Panc1 (cell line): ENCODE results near the gene EML6. TPM values are rescaled to one million over a fixed set of nuclear protein-coding genes. Genes with fewer than 3 reads are reported as not detected.

Experiments used
- ATAC-seq: fragments of 200-7000 bp; cut with Tn5 transposase; 2 replicates; pipeline ENCODE4 v1.9.1; 2020; ENCODE audit warnings: mild to moderate bottlenecking, moderate library complexity
- BruUV-seq: library from RNA; stranded (reverse); fragments of 400-500 nt; replicated peaks from 2 replicates; lab custom pipeline; 2021; lab: Mats Ljungman, UMichigan
- CTCF ChIA-PET: fragments of 300-600 bp; sonication (Branson Sonifier 250); formaldehyde crosslinking; loops from one replicate; lab custom pipeline; 2022; ENCODE audit warnings: antibody characterized with exemption; lab: Charles Lee
- POLR2A ChIA-PET: fragments of 300-600 bp; sonication (Branson Sonifier 250); formaldehyde crosslinking; loops from one replicate; lab custom pipeline; 2022; ENCODE audit warnings: antibody characterized with exemption; lab: Charles Lee
- DNase-seq: peaks from one replicate; pipeline ENCODE4 v3.0.0-alpha.2; 2010; ENCODE audit warnings: low read depth, low spot score
- H3K27ac ChIP-seq: 2 replicates; pipeline ENCODE4 v1.5.1; 2011; ENCODE audit warnings: mild to moderate bottlenecking, low read length, inconsistent platforms
- H3K27me3 ChIP-seq: fragments of 200-500 bp; sonication (Bioruptor generic); 2 replicates; pipeline ENCODE4 v1.6.0; 2014; ENCODE audit warnings: low read length, inconsistent platforms; ENCODE audit not compliant: control insufficient read depth, insufficient read depth
- H3K36me3 ChIP-seq: fragments of 200-500 bp; sonication (Bioruptor generic); 2 replicates; pipeline ENCODE4 v1.5.1; 2014; ENCODE audit warnings: inconsistent platforms, mild to moderate bottlenecking, low read length, moderate library complexity; ENCODE audit not compliant: control insufficient read depth, insufficient read depth
- H3K4me1 ChIP-seq: 2 replicates; pipeline ENCODE4 v1.5.1; 2011; ENCODE audit warnings: inconsistent platforms, mild to moderate bottlenecking, low read length, moderate library complexity; ENCODE audit not compliant: control insufficient read depth, insufficient read depth
- H3K4me3 ChIP-seq, 2 experiments: 2 replicates each; pipeline ENCODE4 v1.5.1; 2011 to 2012; ENCODE audit warnings: low read depth in 2 of 2, low read length in 2 of 2, mild to moderate bottlenecking in 2 of 2, inconsistent platforms in 1 of 2, moderate library complexity in 1 of 2
- H3K9me3 ChIP-seq: fragments of 200-500 bp; sonication (Bioruptor generic); 2 replicates; pipeline ENCODE4 v1.5.1; 2014; ENCODE audit warnings: low read depth, mild to moderate bottlenecking, inconsistent platforms, low read length, moderate library complexity; ENCODE audit not compliant: control insufficient read depth, insufficient read depth
- CTCF ChIP-seq: fragments of 450-650 bp; IDR thresholded peaks from 2 replicates; pipeline ENCODE4 v1.5.1; 2017; ENCODE audit warnings: mild to moderate bottlenecking
- POLR2AphosphoS5 ChIP-seq: IDR thresholded peaks from 2 replicates; pipeline ENCODE4 v1.6.1; 2012; ENCODE audit warnings: mild to moderate bottlenecking, low read depth, low read length, moderate library complexity
- REST ChIP-seq, 2 experiments: IDR thresholded peaks; 2 replicates each; pipeline ENCODE4 v1.6.1; 2011 to 2012; ENCODE audit warnings: low read depth in 2 of 2, control low read depth in 1 of 2, low read length in 1 of 2, mild to moderate bottlenecking in 1 of 2, moderate library complexity in 1 of 2; ENCODE audit not compliant: insufficient read depth in 1 of 2
- SIN3A ChIP-seq: IDR thresholded peaks from 2 replicates; pipeline ENCODE4 v1.6.1; 2012; ENCODE audit warnings: low read depth, mild to moderate bottlenecking, low read length, moderate library complexity, borderline replicate concordance; ENCODE audit not compliant: insufficient read depth
- TCF7L2 ChIP-seq: IDR thresholded peaks from 2 replicates; pipeline ENCODE4 v1.6.1; 2011; ENCODE audit warnings: mild to moderate bottlenecking, low read depth, low read length, inconsistent platforms
- in situ Hi-C: cut with HindIII; loops from 2 replicates; pipeline ENCODE4 v1.10.0; 2016; ENCODE audit warnings: low sequenced_read_pairs, low pct_unique_long_range_greater_than_20kb
- intact Hi-C: fragments of 100-400 bp; cut with micrococcal nuclease; formaldehyde crosslinking; loops from one replicate; pipeline ENCODE4 v1.10.0; 2022; ENCODE audit not compliant: unreplicated experiment
- total RNA-seq: library from RNA; stranded (reverse); gene quantifications from one replicate; pipeline ENCODE4 v1.2.1, GENCODE V29; 2021; ENCODE audit not compliant: unreplicated experiment

Gene EML6
- total RNA-seq, 1 experiment from 2014 or later = 6.3 TPM

GRCh38 chr2:54902763-54903162 lies 179.3 kb downstream of the EML6 start:
- intact Hi-C loops = loop anchor here (5.0 kb wide), 1 partner anchor 110 kb away; no protein-coding TSS in a partner anchor
- in situ Hi-C loops = no loop called here

GRCh38 chr2:54903736-54904554 lies 180.5 kb downstream of the EML6 start:
- Histone ChIP-seq H3K27ac (peak overlapping the region; percentile 94), H3K9me3 (no peaks in the 10 kb centered on the region), H3K4me1 (peaks cover 47% of the 10 kb centered on the region), H3K36me3 (no peaks in the 10 kb centered on the region), H3K4me3 (peak overlapping the region in 1 of 2 experiments; percentile 28; a peak in 2 of 4 replicates), H3K27me3 (no peaks in the 10 kb centered on the region)
- ChIA-PET POLR2A (interaction anchor here (1.4 to 1.5 kb wide), 2 partner anchors 52 to 146 kb away, joined by 4 to 5 read pairs; partner anchors contain the start of gene RTN4), CTCF (no interaction called here)
- TF ChIP-seq REST (IDR thresholded peaks at IDR 0.05; ENCODE audit: insufficient read depth in 1 of 2, low read depth in 2 of 2, low read length in 1 of 2) (peak in 1 of 2 experiments; percentile 32; a peak in 1 of 4 replicates), SIN3A (no peak), CTCF (no peak), TCF7L2 (no peak), POLR2AphosphoS5 (peak; percentile 49; the same call in 1 of the 2 replicates)
- in situ Hi-C loops = no loop called here
- DNase-seq (peak; percentile 95), ATAC-seq (peak; percentile 97)
- intact Hi-C loops = loop anchor here (1.0 to 5.0 kb wide), 2 partner anchors 40 to 108 kb away; no protein-coding TSS in a partner anchor
- BruUV-seq = no TSS peak

More at GRCh38 chr2:54902763-54903162, 179.3 kb downstream of the EML6 start:
- H3K36me3 ChIP-seq = no peaks in the 10 kb centered on the region
- TF ChIP-seq SIN3A = no peak
- no peak for TF ChIP-seq TCF7L2
- ChIA-PET POLR2A (no interaction called here), CTCF (no interaction called here)
- H3K4me3 ChIP-seq = no peak overlapping the region
- H3K27me3 ChIP-seq = no peaks in the 10 kb centered on the region
- peak overlapping the region; percentile 94 for H3K27ac ChIP-seq
- BruUV-seq = no TSS peak
- H3K4me1 ChIP-seq = peaks cover 49% of the 10 kb centered on the region
- no peaks in the 10 kb centered on the region for H3K9me3 ChIP-seq
- DNase-seq = no peak
- ATAC-seq = no peak
